ENCODE results near the gene BLOC1S4. TPM values are rescaled to one million over a fixed set of nuclear protein-coding genes. Genes with fewer than 3 reads are reported as not detected.
A peak's percentile ranks its signal among the peaks of the same experiment; 100 is the strongest.

Gene BLOC1S4
- total RNA-seq, 2 donors from 2014 or later = 18.8 to 26.5 TPM

DNA sequence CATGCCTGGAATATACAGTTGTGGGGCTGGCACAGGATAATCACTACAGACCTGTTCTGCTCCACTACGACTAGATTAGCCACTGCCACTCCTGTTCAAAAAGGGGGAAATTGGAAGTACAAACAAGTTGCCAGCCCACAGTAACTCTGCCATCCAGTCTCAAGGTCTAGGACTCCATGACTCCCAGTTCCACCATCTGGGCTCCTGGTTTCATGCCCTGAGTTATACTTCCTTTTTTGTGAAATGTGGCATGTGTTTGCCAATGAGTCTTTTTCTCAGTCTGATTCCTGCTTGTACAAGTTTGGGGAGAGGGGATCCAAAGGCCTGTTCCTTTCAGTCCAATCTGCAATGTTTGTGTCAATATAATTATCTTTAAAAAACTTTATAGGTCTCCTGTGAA lies 1.0 kb upstream of the BLOC1S4 start:
- peaks cover 6% of the 10 kb centered on the region for H3K4me1 Mint-ChIP-seq
- DNase-seq = no peak
- WGBS, 2 experiments (ENCODE audit: insufficient coverage in 1 of 2, insufficient read length in 1 of 2) = 71 to 79% methylated on average over 1 of the region's 1 CpG
- no peak overlapping the region for H3K27ac Mint-ChIP-seq
- Histone ChIP-seq H3K4me1 (ENCODE audit: control insufficient read depth, insufficient read depth, low read length) (no peaks in the 10 kb centered on the region), H3K27ac (ENCODE audit: low read depth, low read length) (no peak overlapping the region), H3K9me3 (ENCODE audit: control insufficient read depth, low read length) (no peaks in the 10 kb centered on the region), H3K4me3 (ENCODE audit: low read length) (peak overlapping the region; percentile 92), H3K9ac (ENCODE audit: extremely low read depth, low read length, poor library complexity, severe bottlenecking) (no peak overlapping the region), H3K27me3 (ENCODE audit: control insufficient read depth, insufficient read depth, low read length, poor library complexity, severe bottlenecking) (peaks cover 28% of the 10 kb centered on the region), H3K36me3 (ENCODE audit: control insufficient read depth, insufficient read depth, low read length) (no peaks in the 10 kb centered on the region)
- no peak for TF ChIP-seq CTCF (conservative IDR thresholded peaks at IDR 0.05)
- peak overlapping the region; percentile 82 for H3K4me3 Mint-ChIP-seq
- peaks cover 3% of the 10 kb centered on the region for H3K9me3 Mint-ChIP-seq
- H3K36me3 Mint-ChIP-seq (ENCODE audit: low read depth) = no peaks in the 10 kb centered on the region
- peaks cover 47% of the 10 kb centered on the region for H3K27me3 Mint-ChIP-seq (ENCODE audit: insufficient read depth)

GRCh38 chr4:6715704-6716017 lies 313 bp upstream of the BLOC1S4 start:
- Histone ChIP-seq H3K4me1 (ENCODE audit: control insufficient read depth, insufficient read depth, low read length) (no peaks in the 10 kb centered on the region), H3K27ac (ENCODE audit: low read depth, low read length) (peak overlapping the region; percentile 39), H3K36me3 (ENCODE audit: control insufficient read depth, insufficient read depth, low read length) (no peaks in the 10 kb centered on the region), H3K9me3 (ENCODE audit: control insufficient read depth, low read length) (no peaks in the 10 kb centered on the region), H3K4me3 (ENCODE audit: low read length) (peak overlapping the region; percentile 92), H3K9ac (ENCODE audit: extremely low read depth, low read length, poor library complexity, severe bottlenecking) (no peak overlapping the region), H3K27me3 (ENCODE audit: control insufficient read depth, insufficient read depth, low read length, poor library complexity, severe bottlenecking) (peaks cover 28% of the 10 kb centered on the region)
- no peak for TF ChIP-seq CTCF (conservative IDR thresholded peaks at IDR 0.05)
- Mint-ChIP-seq H3K36me3 (ENCODE audit: low read depth) (no peaks in the 10 kb centered on the region), H3K4me3 (peak overlapping the region; percentile 82), H3K4me1 (peaks cover 6% of the 10 kb centered on the region), H3K27me3 (ENCODE audit: insufficient read depth) (peaks cover 46% of the 10 kb centered on the region), H3K9me3 (peaks cover 3% of the 10 kb centered on the region), H3K27ac (peak overlapping the region; percentile 87)
- 2 to 25% methylated on average over 5 to 9 of the region's 9 CpGs for WGBS, 2 experiments (ENCODE audit: insufficient coverage in 1 of 2, insufficient read length in 1 of 2)
- no peak for DNase-seq

DNA sequence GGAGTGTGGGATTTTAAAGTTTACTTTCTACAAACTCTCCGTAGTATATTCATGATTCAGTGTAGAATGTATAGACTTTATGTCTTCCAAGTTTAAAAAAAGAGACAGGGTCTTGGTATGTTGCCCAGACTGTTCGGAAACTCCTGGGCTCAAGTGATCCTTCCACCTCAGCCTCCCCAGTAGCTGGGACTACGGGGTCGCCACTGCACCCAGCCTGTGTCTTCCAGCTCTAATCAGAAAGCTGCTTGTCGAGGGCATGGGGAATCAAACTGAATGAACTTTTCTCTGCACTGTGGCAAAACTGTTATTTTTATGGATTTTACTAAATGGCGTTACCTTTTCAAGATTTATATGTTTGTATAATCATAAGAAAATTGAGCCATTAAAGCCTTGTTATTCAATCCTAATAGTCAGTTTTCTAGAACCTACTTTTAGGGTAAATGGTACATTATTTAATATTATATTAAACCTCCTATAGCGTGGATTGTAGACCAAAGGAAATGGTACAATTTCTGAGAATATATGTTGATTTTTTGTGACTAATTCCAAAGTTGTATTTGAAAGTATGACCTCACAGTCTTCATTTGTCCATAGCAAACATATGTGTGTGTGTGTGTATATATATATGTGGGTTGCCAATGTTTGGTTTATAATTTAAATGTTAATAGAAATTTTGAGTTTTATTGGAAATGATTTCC lies 1.1 kb downstream of the BLOC1S4 start:
- Mint-ChIP-seq H3K36me3 (ENCODE audit: low read depth) (no peaks in the 10 kb centered on the region), H3K4me3 (peak overlapping the region; percentile 82), H3K27me3 (ENCODE audit: insufficient read depth) (peaks cover 31% of the 10 kb centered on the region), H3K9me3 (peaks cover 3% of the 10 kb centered on the region), H3K27ac (peak overlapping the region; percentile 58), H3K4me1 (peaks cover 6% of the 10 kb centered on the region)
- Histone ChIP-seq H3K27me3 (ENCODE audit: control insufficient read depth, insufficient read depth, low read length, poor library complexity, severe bottlenecking) (peaks cover 19% of the 10 kb centered on the region), H3K27ac (ENCODE audit: low read depth, low read length) (no peak overlapping the region), H3K9ac (ENCODE audit: extremely low read depth, low read length, poor library complexity, severe bottlenecking) (peak overlapping the region; percentile 78), H3K9me3 (ENCODE audit: control insufficient read depth, low read length) (no peaks in the 10 kb centered on the region), H3K4me3 (ENCODE audit: low read length) (peak overlapping the region; percentile 92), H3K4me1 (ENCODE audit: control insufficient read depth, insufficient read depth, low read length) (no peaks in the 10 kb centered on the region), H3K36me3 (ENCODE audit: control insufficient read depth, insufficient read depth, low read length) (no peaks in the 10 kb centered on the region)
- 39 to 50% methylated on average over 4 to 6 of the region's 7 CpGs for WGBS, 2 experiments (ENCODE audit: insufficient coverage in 1 of 2, insufficient read length in 1 of 2)
- TF ChIP-seq CTCF (conservative IDR thresholded peaks at IDR 0.05) = no peak
- no peak for DNase-seq

Data from endodermal cell (in vitro differentiated cells).